Muscle layer of colon (tissue), 2 donors: ENCODE results near the gene PTPN4.

Experiments used
- H3K27ac ChIP-seq: one replicate; pipeline ENCODE4 v1.7.0; 2013; ENCODE audit warnings: low read depth, mild to moderate bottlenecking, low read length, moderate library complexity
- H3K27me3 ChIP-seq, 2 donors: one replicate each; pipeline ENCODE4 v1.7.0; 2013; ENCODE audit warnings: low read length in 2 of 2, mild to moderate bottlenecking in 2 of 2; ENCODE audit not compliant: insufficient read depth in 2 of 2, control insufficient read depth in 1 of 2
- H3K36me3 ChIP-seq: one replicate; pipeline ENCODE4 v1.7.0; 2013; ENCODE audit warnings: mild to moderate bottlenecking, low read length; ENCODE audit not compliant: insufficient read depth
- H3K4me1 ChIP-seq: one replicate; pipeline ENCODE4 v1.7.0; 2013; ENCODE audit warnings: mild to moderate bottlenecking, low read length; ENCODE audit not compliant: insufficient read depth
- H3K4me3 ChIP-seq, 2 donors: one replicate each; pipeline ENCODE4 v1.7.0; 2013; ENCODE audit warnings: low read length in 2 of 2, low read depth in 1 of 2, mild to moderate bottlenecking in 1 of 2, moderate library complexity in 1 of 2
- H3K9ac ChIP-seq: one replicate; pipeline ENCODE4 v1.7.0; 2013; ENCODE audit warnings: low read length
- H3K9me3 ChIP-seq: one replicate; pipeline ENCODE4 v1.7.0; 2013; ENCODE audit warnings: mild to moderate bottlenecking, low read length
- donor health status: abdominal sarcoma.
- donor health status: Adenocarcinoma of cecum.

Gene PTPN4

DNA sequence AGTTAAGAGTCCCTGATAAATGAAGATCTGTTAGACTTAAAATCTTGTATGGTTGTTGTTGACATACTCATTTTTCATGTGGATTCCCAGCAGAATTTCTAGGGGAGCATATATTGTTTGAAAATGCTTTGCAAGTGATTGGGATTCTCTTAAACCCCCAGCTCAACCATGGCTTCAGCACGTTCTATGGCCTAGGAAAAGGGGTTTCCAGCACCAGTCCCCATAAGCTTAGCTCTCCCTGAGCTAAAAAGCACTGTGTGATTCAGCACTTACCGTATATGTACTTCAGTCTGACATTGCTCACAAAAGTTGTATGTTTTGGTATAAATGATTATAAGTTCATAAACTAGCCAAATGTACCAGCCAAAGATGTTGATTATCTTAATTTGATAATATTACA, 173.1 kb downstream of the PTPN4 start:
- Histone ChIP-seq H3K36me3 (peaks cover 6% of the 10 kb centered on the region), H3K4me1 (no peaks in the 10 kb centered on the region), H3K27me3 (no peaks in the 10 kb centered on the region), H3K9me3 (no peaks in the 10 kb centered on the region), H3K9ac (no peak overlapping the region), H3K4me3 (no peak overlapping the region), H3K27ac (no peak overlapping the region)

DNA sequence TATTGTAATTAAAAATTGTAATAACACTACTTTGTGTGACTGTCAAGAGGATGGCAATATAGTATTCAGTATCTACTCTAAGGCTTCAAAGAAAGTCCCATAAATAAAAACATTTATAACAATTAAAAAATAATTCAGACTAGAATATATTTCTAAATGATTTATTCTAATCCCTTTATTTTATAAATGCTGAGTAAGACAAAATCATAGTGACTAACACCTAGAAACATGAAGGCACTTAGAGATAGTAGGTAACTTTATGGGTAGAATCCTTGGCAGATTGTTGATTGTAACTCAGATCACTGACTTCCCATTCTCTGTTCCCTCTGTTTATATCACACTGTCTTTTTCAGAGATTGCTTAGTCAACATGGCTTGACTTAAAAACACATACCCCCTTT, 174.6 kb downstream of the PTPN4 start:
- Histone ChIP-seq H3K27ac (no peak overlapping the region), H3K36me3 (peaks cover 6% of the 10 kb centered on the region), H3K9ac (no peak overlapping the region), H3K4me1 (no peaks in the 10 kb centered on the region), H3K4me3 (no peak overlapping the region), H3K27me3 (no peaks in the 10 kb centered on the region), H3K9me3 (no peaks in the 10 kb centered on the region)

DNA sequence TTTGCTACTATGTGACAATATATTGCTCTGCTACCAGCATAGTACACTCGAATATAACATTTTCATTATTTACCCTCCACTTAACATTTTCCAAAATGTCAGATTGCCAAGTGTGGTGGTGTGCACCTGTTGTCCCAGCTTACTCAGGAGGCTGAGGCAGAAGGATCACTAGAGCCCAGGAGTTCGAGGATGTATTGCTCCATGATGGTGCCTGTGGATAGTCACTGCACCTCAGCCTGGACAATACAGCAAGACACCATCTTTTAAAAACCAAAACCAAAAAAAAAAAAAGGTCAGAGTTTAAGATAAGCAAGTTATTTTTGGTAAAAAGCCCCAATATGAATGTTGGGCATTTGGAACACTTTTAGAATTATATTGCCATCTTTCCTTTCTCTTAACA, 178.0 kb downstream of the PTPN4 start:
- Histone ChIP-seq H3K9ac (no peak overlapping the region), H3K4me1 (no peaks in the 10 kb centered on the region), H3K9me3 (no peaks in the 10 kb centered on the region), H3K27me3 (no peaks in the 10 kb centered on the region), H3K27ac (no peak overlapping the region), H3K36me3 (peaks cover 2% of the 10 kb centered on the region), H3K4me3 (no peak overlapping the region)

DNA sequence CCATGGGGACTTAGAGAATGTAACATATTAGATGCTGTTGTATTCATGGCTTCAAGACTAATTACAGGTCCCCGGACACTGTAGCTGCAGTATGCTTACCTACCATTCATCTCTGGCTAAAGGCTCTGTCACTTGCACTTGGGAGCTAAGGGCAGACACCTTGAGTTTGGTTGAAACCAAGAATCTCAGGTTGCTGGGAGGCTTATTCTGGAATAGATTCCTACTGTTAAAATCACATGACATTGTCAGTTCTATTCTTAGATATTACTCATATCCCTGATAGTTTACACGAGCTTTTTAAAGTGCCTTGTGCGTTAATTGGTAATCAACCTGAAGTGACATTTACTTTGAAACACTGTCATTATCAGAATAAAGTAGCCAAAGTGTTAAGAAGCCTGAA, 180.2 kb downstream of the PTPN4 start:
- no peak overlapping the region for H3K27ac ChIP-seq
- no peaks in the 10 kb centered on the region for H3K4me1 ChIP-seq
- H3K36me3 ChIP-seq, result no peaks in the 10 kb centered on the region
- no peak overlapping the region for H3K4me3 ChIP-seq
- no peaks in the 10 kb centered on the region for H3K27me3 ChIP-seq
- no peaks in the 10 kb centered on the region for H3K9me3 ChIP-seq
- H3K9ac ChIP-seq, result no peak overlapping the region

DNA sequence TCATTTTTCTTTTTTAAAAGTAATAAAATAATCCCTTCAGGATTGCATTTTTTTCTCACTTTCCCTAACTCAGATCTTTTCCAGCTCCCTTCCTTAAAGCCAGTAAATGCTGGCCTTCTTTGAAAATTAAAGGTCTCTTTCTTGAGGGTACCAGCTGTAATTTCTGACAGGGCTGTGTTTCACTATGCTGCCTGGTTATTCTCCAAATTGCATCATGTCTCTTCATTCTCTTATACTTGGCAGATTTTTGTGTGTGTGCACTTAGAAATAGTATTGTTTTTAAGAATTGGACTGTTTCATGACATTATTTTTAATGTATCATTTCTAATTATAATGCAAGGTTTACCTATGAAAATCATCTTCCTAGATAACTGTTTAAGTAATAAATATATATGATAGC, 181.1 kb downstream of the PTPN4 start:
- Histone ChIP-seq H3K27me3 (no peaks in the 10 kb centered on the region), H3K36me3 (no peaks in the 10 kb centered on the region), H3K27ac (no peak overlapping the region), H3K9ac (no peak overlapping the region), H3K9me3 (no peaks in the 10 kb centered on the region), H3K4me1 (no peaks in the 10 kb centered on the region), H3K4me3 (no peak overlapping the region)

DNA sequence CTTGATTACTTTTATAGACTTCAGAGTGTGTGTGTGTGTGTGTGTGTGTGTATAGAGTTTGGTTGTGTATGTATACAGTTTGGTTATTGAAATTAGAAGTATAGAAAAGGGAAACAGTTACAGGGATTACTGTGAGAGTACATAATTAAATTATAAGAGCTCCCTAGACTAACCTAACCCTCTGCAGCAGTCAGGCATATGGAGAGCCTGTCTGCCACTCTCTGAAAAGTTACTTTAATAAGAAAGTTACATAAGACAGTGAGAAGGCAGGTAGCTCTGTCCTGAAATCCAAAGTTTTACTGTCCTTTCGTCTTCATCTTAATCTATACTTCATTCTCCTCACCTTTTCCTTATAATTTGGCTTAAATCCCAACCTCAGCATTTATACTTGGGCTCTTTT, 181.7 kb downstream of the PTPN4 start:
- no peaks in the 10 kb centered on the region for H3K4me1 ChIP-seq
- no peaks in the 10 kb centered on the region for H3K9me3 ChIP-seq
- H3K36me3 ChIP-seq, result no peaks in the 10 kb centered on the region
- H3K27ac ChIP-seq, result no peak overlapping the region
- H3K9ac ChIP-seq, result no peak overlapping the region
- H3K27me3 ChIP-seq, result no peaks in the 10 kb centered on the region
- H3K4me3 ChIP-seq, result no peak overlapping the region

DNA sequence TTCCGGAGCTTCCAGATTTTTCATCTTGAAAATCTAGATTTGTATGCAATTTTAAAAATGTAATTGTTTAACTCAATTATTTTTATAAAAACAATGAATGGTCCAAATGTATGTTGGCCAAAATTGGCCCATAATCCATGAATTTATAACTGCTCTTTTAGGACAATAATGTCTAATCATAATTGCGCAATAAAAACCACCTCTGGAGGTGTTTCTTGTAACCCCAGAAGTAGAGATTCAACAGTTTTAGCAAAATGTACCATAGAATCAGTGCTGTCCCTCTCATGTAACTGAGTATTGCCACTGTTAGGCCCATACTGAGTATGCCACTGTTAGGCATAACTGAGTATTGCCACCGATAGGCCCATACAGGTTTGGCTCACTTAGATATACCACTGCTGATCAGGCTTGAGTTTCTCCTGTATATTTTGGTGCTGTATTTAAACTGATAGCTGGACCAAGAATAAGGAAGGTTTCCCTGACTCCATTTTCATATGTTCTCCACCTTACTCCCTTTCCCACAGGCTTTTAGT, 182.3 kb downstream of the PTPN4 start:
- Histone ChIP-seq H3K4me3 (no peak overlapping the region), H3K9me3 (no peaks in the 10 kb centered on the region), H3K36me3 (peaks cover 2% of the 10 kb centered on the region), H3K27me3 (no peaks in the 10 kb centered on the region), H3K4me1 (no peaks in the 10 kb centered on the region), H3K27ac (no peak overlapping the region), H3K9ac (no peak overlapping the region)

DNA sequence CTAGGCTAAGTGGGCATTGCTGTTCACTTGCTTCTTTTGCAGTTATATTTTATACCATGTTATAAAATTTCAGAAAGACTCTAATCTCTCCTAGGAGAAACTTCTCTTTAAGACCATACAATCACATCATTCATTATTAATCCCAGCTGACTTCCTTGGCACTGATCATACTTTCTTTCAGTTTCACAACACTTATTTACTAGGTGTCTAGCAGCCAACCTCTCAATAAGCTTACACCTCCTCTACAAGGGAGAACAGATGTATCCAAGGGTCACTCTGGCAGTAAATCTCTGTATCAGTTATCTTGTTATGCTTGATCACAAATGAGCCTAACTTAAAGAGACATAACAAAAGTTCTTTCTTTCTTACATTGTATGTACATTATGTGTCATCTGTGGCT, 183.3 kb downstream of the PTPN4 start:
- Histone ChIP-seq H3K27me3 (no peaks in the 10 kb centered on the region), H3K27ac (no peak overlapping the region), H3K36me3 (peaks cover 10% of the 10 kb centered on the region)

DNA sequence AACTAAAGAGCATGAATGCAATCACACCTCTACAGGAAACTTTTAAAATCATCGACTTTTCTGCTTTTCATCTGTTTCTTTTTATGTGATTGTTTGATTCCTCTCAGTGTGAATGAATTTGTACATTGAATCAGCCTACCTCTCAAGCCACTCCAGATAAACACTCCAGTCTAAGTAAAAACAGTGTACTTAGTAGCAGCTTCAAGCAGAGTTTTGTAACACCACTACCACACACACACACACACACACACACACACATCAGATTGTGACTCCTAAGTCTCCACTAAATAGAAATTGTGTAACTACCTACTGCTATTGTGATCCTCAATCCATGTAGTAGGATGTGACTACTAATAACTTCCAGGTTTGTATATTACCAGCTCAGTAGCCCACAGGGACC, 187.8 kb downstream of the PTPN4 start:
- Histone ChIP-seq H3K27me3 (no peaks in the 10 kb centered on the region), H3K4me3 (no peak overlapping the region), H3K27ac (no peak overlapping the region), H3K9ac (no peak overlapping the region), H3K36me3 (peaks cover 10% of the 10 kb centered on the region), H3K4me1 (no peaks in the 10 kb centered on the region), H3K9me3 (no peaks in the 10 kb centered on the region)

More for the DNA sequence above, 183.3 kb downstream of the PTPN4 start:
- no peaks in the 10 kb centered on the region for H3K9me3 ChIP-seq
- H3K4me1 ChIP-seq, result no peaks in the 10 kb centered on the region
- H3K9ac ChIP-seq, result no peak overlapping the region
- no peak overlapping the region for H3K4me3 ChIP-seq

DNA sequence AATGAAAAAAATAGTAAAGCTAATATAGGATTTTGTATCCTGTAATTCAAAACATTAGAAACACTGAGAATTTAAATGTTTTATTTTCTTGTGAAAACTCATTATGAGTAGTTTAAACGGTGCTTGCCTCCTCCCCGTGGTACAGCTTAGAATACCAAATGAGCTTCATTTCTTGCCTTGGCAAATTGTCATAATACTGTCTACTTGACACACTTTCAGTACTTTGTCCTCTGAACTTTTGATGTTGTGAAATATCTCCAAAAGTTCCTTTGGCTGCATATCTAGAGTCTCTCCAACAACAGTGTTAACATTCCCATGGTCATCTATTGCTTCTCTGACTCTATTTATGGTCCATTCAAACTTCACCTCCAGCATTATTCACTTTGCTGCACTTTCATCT, 191.2 kb downstream of the PTPN4 start:
- H3K36me3 ChIP-seq, result peaks cover 10% of the 10 kb centered on the region
- no peaks in the 10 kb centered on the region for H3K4me1 ChIP-seq
- no peaks in the 10 kb centered on the region for H3K27me3 ChIP-seq
- H3K27ac ChIP-seq, result no peak overlapping the region
- no peak overlapping the region for H3K4me3 ChIP-seq
- H3K9me3 ChIP-seq, result no peaks in the 10 kb centered on the region
- H3K9ac ChIP-seq, result no peak overlapping the region

DNA sequence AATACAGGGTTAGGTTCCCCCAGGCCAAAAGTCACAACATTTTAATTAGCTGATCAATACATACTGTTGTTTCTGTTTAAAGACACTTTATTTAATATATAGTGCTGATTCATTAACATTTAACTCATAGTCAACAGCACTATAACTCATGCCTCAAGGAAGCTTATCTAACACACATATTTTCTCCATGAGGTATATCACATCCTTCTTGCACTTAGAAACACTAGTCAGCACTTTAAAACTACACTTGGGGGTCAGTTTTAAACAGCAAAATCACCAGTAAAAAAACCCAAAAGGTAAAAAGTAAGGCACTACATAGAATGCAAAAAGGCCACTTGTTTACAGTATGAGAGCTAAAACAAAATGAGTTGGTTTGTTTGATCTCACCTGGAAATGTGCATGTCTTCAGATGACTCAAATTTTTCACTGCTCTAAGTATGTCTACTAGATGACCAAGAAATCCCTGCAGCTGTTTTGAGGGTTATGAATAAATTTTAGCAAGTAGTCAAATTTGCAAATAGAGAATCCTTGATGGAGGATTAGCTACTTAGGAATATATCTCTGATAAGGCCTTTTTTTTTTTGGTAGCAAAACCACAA, 199.0 kb downstream of the PTPN4 start:
- H3K4me3 ChIP-seq, result no peak overlapping the region
- H3K27ac ChIP-seq, result no peak overlapping the region

DNA sequence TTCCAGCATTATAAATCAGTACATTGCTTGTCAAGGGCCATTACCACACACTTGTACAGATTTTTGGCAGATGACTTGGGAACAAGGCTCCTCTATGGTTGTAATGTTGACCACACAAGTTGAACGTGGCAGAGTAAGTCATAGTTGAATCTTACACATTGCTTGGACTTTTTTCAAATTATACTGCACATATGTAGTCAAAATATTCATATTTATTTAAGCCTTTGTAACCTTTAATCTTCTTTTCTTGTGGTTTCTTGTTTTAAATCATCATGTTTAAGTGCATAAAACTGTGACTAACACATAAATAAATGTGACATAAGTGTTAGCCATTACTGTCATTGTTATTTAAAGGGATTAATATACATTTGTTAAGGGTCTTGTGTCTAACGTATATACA, 201.1 kb downstream of the PTPN4 start:
- H3K9ac ChIP-seq, result no peak overlapping the region
- no peak overlapping the region for H3K4me3 ChIP-seq
- no peak overlapping the region for H3K27ac ChIP-seq
- H3K27me3 ChIP-seq, result no peaks in the 10 kb centered on the region
- H3K9me3 ChIP-seq, result no peaks in the 10 kb centered on the region
- H3K4me1 ChIP-seq, result no peaks in the 10 kb centered on the region
- peaks cover 9% of the 10 kb centered on the region for H3K36me3 ChIP-seq

More for the DNA sequence above, 199.0 kb downstream of the PTPN4 start:
- peaks cover 9% of the 10 kb centered on the region for H3K36me3 ChIP-seq
- H3K27me3 ChIP-seq, result no peaks in the 10 kb centered on the region
- no peaks in the 10 kb centered on the region for H3K4me1 ChIP-seq
- H3K9me3 ChIP-seq, result no peaks in the 10 kb centered on the region
- no peak overlapping the region for H3K9ac ChIP-seq
